Measurements from ENCODE around the gene ZNF595. TPM values are rescaled to one million over a fixed set of nuclear protein-coding genes. Genes with fewer than 3 reads are reported as not detected.

ZNF595 gene
- total RNA-seq, 1 experiment from 2014 or later, result 38.3 TPM

DNA sequence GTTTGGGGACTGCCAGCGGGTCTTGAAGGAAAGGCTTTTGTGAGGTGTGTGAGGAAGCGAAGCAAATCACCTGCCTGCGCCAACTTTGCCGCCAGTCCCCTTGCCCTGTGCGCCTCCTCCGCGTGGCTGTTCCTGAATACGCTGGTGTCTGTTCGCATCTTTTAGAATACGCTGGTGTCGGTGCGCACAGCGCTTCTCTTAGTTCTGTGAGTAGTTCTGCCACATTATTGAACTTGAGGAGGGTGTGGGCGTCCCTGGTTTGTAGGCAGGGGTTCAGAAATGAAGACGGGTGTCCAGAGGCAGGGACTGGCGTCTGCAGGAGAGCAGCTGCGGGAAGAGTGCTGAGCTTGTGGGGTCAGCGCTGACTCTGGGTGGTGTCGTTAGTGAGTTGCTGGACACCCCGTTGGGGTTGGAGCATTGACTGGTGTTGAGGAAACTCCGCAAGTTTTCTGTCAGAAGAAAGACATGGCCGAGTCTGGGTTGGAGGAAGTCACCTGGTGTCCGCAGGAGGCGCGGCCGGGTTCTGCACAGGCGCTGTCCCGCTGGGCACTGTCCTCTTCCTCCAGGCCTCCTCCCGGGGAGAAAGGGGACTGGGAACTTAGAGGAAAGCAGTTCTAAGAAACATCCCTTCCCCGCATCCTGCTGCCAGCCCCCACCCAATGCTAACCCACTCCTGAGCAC is 72.1 kb downstream of the ZNF595 start:
- Mint-ChIP-seq H3K4me1 (ENCODE audit: insufficient read depth, unreplicated experiment) (peaks cover 5% of the 10 kb centered on the region), H3K27ac (ENCODE audit: low read depth, unreplicated experiment) (peak overlapping the region; percentile 98), H3K27me3 (ENCODE audit: insufficient read depth, unreplicated experiment) (no peaks in the 10 kb centered on the region), H3K4me3 (ENCODE audit: unreplicated experiment) (peak overlapping the region; percentile 91), H3K9me3 (ENCODE audit: unreplicated experiment) (peaks cover 7% of the 10 kb centered on the region), H3K36me3 (ENCODE audit: insufficient read depth, unreplicated experiment) (peaks cover 54% of the 10 kb centered on the region)
- DNase-seq (ENCODE audit: unreplicated experiment), result peak; percentile 32
- TF ChIP-seq, protein P1, sequence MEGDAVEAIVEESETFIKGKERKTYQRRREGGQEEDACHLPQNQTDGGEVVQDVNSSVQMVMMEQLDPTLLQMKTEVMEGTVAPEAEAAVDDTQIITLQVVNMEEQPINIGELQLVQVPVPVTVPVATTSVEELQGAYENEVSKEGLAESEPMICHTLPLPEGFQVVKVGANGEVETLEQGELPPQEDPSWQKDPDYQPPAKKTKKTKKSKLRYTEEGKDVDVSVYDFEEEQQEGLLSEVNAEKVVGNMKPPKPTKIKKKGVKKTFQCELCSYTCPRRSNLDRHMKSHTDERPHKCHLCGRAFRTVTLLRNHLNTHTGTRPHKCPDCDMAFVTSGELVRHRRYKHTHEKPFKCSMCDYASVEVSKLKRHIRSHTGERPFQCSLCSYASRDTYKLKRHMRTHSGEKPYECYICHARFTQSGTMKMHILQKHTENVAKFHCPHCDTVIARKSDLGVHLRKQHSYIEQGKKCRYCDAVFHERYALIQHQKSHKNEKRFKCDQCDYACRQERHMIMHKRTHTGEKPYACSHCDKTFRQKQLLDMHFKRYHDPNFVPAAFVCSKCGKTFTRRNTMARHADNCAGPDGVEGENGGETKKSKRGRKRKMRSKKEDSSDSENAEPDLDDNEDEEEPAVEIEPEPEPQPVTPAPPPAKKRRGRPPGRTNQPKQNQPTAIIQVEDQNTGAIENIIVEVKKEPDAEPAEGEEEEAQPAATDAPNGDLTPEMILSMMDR (IDR thresholded peaks at IDR 0.05; ENCODE audit: unreplicated experiment), result no peak
- BruUV-seq (replicated peaks), result no TSS peak
- CTCF ChIA-PET, result no interaction called here
- POLR2A ChIA-PET, result interaction anchor here (0.6 to 3.5 kb wide), 19 partner anchors 8 to 349 kb away, joined by 3 to 35 read pairs (median 5); partner anchors contain the start of genes ZNF141, ZNF595 and ZNF732
- intact Hi-C loops (cut with micrococcal nuclease), result no loop called here

DNA sequence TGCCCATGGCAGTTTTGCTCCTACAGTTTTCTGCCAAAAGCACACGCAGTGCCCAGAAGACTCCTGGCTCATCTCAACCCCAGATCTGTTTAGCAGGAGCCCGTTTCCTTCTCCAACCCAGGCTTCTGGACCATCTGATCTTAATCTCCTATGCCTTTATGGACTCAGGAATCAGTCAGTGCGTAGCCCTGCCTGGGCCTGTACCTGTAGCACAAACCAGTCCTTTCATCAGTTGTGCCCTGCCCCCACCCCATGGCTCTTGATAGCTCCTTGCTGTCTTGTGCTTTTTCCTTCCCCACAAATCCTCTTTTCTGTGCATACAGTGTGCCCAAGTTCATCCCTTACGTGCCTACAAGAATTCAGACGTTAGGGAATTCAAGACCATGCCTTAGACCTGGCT is 72.7 kb downstream of the ZNF595 start:
- CTCF ChIA-PET, result no interaction called here
- H3K4me1 Mint-ChIP-seq (ENCODE audit: insufficient read depth, unreplicated experiment), result peaks cover 5% of the 10 kb centered on the region
- POLR2A ChIA-PET, result interaction anchor here (1.0 to 3.5 kb wide), 5 partner anchors 15 to 212 kb away, joined by 3 to 35 read pairs (median 12); partner anchors contain the start of genes ZNF141 and ZNF595
- peak overlapping the region; percentile 91 for H3K4me3 Mint-ChIP-seq (ENCODE audit: unreplicated experiment)
- H3K36me3 Mint-ChIP-seq (ENCODE audit: insufficient read depth, unreplicated experiment), result peaks cover 60% of the 10 kb centered on the region
- peak overlapping the region; percentile 98 for H3K27ac Mint-ChIP-seq (ENCODE audit: low read depth, unreplicated experiment)
- TF ChIP-seq, protein P1 (IDR thresholded peaks at IDR 0.05; ENCODE audit: unreplicated experiment), result no peak
- BruUV-seq (replicated peaks), result no TSS peak
- intact Hi-C loops (cut with micrococcal nuclease), result no loop called here
- no peaks in the 10 kb centered on the region for H3K27me3 Mint-ChIP-seq (ENCODE audit: insufficient read depth, unreplicated experiment)
- DNase-seq (ENCODE audit: unreplicated experiment), result no peak
- peaks cover 5% of the 10 kb centered on the region for H3K9me3 Mint-ChIP-seq (ENCODE audit: unreplicated experiment)

DNA sequence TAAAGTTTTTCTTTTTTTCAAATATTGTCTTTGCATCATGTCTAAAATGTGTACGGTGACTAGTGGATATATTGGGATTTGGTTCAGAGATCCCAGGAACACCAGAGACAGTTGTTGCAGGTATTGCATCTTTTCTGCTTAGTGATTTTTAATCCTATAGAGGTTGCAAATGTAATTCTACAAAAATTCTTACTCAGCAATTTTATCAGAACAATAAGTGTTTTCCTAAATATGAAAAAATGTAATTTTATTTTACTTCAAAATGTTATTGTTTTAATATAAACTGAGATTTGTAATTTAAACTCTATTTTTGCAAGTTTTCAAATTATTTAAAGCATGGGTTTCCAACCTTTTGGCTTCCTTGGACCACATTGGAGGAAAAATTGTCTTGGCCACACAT is 79.4 kb downstream of the ZNF595 start:
- Mint-ChIP-seq H3K4me1 (ENCODE audit: insufficient read depth, unreplicated experiment) (no peaks in the 10 kb centered on the region), H3K27ac (ENCODE audit: low read depth, unreplicated experiment) (no peak overlapping the region), H3K27me3 (ENCODE audit: insufficient read depth, unreplicated experiment) (no peaks in the 10 kb centered on the region), H3K9me3 (ENCODE audit: unreplicated experiment) (peaks cover 7% of the 10 kb centered on the region), H3K36me3 (ENCODE audit: insufficient read depth, unreplicated experiment) (peaks cover 93% of the 10 kb centered on the region), H3K4me3 (ENCODE audit: unreplicated experiment) (no peak overlapping the region)
- ChIA-PET CTCF (interaction anchor here (0.8 kb wide), 1 partner anchor 11 kb away, joined by 3 read pairs; no protein-coding TSS in a partner anchor), POLR2A (interaction anchor here (0.6 to 2.0 kb wide), 3 partner anchors 8 to 165 kb away, joined by 3 to 8 read pairs (median 5); partner anchors contain the start of gene ZNF718)
- TF ChIP-seq, protein P1 (IDR thresholded peaks at IDR 0.05; ENCODE audit: unreplicated experiment), result no peak
- intact Hi-C loops (cut with micrococcal nuclease), result no loop called here
- no peak for DNase-seq (ENCODE audit: unreplicated experiment)
- no TSS peak for BruUV-seq (replicated peaks)

Other genes with a start within 250 kb of the ZNF595 start
- 10.8 and 12.2 TPM in 2 replicates for gene ZNF718, start 71.2 kb downstream of the ZNF595 start, total RNA-seq (2022)

Data from MCF 10A (cell line).